ENCODE results near the gene CD63.

DNA sequence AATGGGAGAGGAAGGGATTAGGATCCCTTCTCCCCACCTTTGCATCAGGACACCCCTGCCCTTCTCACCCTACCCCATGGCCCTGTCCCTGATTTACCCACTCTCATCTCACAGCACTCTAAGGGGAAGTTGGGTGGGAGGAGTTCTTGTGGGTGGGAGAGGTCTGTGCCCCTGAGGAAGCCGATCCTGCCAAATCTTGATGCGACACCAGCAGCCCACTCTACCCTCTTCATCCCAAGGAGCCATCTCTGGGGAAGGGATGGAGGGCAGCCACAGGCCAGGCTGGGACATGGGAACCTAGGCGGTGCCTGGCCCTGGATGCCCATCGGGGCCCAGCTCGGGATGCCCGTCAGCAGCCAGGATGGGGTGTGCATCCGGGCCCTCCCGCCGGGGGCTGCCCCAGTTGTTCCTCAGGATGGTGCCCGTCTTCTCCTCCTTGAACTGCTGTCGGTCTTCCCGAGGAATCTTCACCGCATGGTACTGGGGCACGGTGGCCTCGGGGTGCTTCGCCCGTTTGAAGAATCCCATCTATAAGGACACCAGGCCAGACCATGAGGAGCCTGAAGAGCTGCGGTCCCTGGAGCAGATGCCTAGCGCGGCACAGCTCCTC lies 43.9 kb downstream of the CD63 start:
- TF ChIP-seq POLR2A (IDR thresholded peaks at IDR 0.05; ENCODE audit: low read depth, low read length) (no peak), FOS (IDR thresholded peaks at IDR 0.05; ENCODE audit: low read depth, low read length) (no peak), BHLHE40 (IDR thresholded peaks at IDR 0.05; ENCODE audit: low read depth, low read length) (no peak)
- TF ChIP-seq, protein P1, sequence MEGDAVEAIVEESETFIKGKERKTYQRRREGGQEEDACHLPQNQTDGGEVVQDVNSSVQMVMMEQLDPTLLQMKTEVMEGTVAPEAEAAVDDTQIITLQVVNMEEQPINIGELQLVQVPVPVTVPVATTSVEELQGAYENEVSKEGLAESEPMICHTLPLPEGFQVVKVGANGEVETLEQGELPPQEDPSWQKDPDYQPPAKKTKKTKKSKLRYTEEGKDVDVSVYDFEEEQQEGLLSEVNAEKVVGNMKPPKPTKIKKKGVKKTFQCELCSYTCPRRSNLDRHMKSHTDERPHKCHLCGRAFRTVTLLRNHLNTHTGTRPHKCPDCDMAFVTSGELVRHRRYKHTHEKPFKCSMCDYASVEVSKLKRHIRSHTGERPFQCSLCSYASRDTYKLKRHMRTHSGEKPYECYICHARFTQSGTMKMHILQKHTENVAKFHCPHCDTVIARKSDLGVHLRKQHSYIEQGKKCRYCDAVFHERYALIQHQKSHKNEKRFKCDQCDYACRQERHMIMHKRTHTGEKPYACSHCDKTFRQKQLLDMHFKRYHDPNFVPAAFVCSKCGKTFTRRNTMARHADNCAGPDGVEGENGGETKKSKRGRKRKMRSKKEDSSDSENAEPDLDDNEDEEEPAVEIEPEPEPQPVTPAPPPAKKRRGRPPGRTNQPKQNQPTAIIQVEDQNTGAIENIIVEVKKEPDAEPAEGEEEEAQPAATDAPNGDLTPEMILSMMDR (conservative IDR thresholded peaks at IDR 0.05; ENCODE audit: low read depth, low read length), result no peak
